ENCODE measurements around the gene SLC7A7. TPM values are rescaled to one million over a fixed set of nuclear protein-coding genes. Genes with fewer than 3 reads are reported as not detected.
A peak's percentile ranks its signal among the peaks of the same experiment; 100 is the strongest.

SLC7A7 gene
- total and polyA plus RNA-seq, 2 of the 13 experiments (the other 11 are each of a cell fraction or from before 2014, with no cell fraction given), result 0.13 to 0.63 TPM

DNA sequence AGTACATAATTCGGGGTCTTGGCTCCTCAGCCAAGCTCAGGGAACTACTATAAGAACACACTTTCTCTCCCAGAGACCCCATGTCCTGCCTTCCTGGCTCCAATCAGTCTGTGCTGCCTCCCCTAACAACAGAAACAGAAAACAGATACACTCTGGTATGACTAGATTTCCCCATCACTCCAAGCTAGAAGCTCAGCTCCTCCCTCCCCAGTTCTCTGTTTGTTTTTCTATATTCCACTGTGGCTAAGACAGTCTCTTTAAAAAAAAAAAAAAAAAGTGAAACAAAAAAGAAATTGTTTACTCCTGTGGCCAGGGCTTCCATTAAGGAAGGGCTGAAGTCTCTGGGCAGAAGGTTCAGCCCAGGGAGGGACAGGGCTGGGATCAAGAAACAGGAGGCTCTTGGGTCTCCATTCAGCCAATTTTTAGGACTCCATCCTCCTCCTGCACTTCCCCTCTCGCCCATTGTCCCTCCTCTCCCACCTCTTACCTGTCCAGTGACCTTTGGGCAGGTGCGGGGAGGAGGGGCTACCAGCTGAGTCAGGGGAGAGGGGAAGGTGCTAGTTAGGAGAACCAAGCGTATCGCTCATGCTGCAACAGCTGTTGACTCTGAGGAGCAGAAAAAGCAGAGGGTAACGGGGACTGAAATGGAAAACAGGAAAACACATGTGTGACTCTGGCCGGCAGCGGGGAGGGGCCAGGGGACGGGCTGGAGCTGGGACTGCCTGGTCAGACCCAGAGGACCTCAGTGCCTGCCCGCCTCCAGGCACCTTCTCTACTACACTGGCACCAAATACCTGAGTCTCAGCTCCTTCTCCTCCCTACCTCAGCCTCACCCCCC lies 4.1 kb upstream of the SLC7A7 start (continued):
- no peak for TF ChIP-seq REST (IDR thresholded peaks at IDR 0.05; ENCODE audit: borderline replicate concordance in 1 of 2, low read depth in 1 of 2, low read length in 2 of 2)
- TF ChIP-seq HOXA7 (CRISPR knock-in tag; IDR thresholded peaks at IDR 0.05), result no peak
- TF ChIP-seq TP53 (CRISPR knock-in tag; conservative IDR thresholded peaks at IDR 0.05), result no peak
- TF ChIP-seq, protein P1, sequence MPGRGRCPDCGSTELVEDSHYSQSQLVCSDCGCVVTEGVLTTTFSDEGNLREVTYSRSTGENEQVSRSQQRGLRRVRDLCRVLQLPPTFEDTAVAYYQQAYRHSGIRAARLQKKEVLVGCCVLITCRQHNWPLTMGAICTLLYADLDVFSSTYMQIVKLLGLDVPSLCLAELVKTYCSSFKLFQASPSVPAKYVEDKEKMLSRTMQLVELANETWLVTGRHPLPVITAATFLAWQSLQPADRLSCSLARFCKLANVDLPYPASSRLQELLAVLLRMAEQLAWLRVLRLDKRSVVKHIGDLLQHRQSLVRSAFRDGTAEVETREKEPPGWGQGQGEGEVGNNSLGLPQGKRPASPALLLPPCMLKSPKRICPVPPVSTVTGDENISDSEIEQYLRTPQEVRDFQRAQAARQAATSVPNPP (CRISPR knock-in tag; IDR thresholded peaks at IDR 0.05), result no peak
- no peak; the same call in 1 of the 2 replicates for TF ChIP-seq ZNF431 (CRISPR knock-in tag; IDR thresholded peaks at IDR 0.05; ENCODE audit: borderline replicate concordance, low read depth)
- no peak for TF ChIP-seq NONO (IDR thresholded peaks at IDR 0.05)
- no peak; the same call in 1 of the 2 replicates for TF ChIP-seq NONO (CRISPR knock-in tag; conservative IDR thresholded peaks at IDR 0.05)
- TF ChIP-seq HES4 (CRISPR knock-in tag; IDR thresholded peaks at IDR 0.05; ENCODE audit: borderline replicate concordance), result no peak
- no peak for TF ChIP-seq HIVEP1 (CRISPR knock-in tag; IDR thresholded peaks at IDR 0.05)
- TF ChIP-seq SNAPC5 (CRISPR knock-in tag; IDR thresholded peaks at IDR 0.05; ENCODE audit: borderline replicate concordance), result no peak
- TF ChIP-seq TFDP1 (CRISPR knock-in tag; IDR thresholded peaks at IDR 0.05; ENCODE audit: borderline replicate concordance), result no peak
- no peak for TF ChIP-seq SKIL (CRISPR knock-in tag; IDR thresholded peaks at IDR 0.05; ENCODE audit: borderline replicate concordance)
- TF ChIP-seq SIX4 (CRISPR knock-in tag; IDR thresholded peaks at IDR 0.05), result no peak
- no peak for TF ChIP-seq RFXAP (CRISPR knock-in tag; IDR thresholded peaks at IDR 0.05; ENCODE audit: borderline replicate concordance)
- TF ChIP-seq ZNF282 (IDR thresholded peaks at IDR 0.05; ENCODE audit: partially characterized antibody), result no peak
- TF ChIP-seq AGO2 (optimal IDR thresholded peaks at IDR 0.05; ENCODE audit: low read depth, low read length), result no peak
- TF ChIP-seq ONECUT2 (CRISPR knock-in tag; IDR thresholded peaks at IDR 0.05), result no peak
- TF ChIP-seq KLF13 (CRISPR knock-in tag; IDR thresholded peaks at IDR 0.05), result no peak; the same call in 1 of the 2 replicates
- TF ChIP-seq ZNF530 (CRISPR knock-in tag; IDR thresholded peaks at IDR 0.05; ENCODE audit: low read depth), result no peak
- 0 out of 2 replicates have a peak, but pooled peaks have one; percentile 8 for TF ChIP-seq HDAC2 (CRISPR knock-in tag; IDR thresholded peaks at IDR 0.05)
- TF ChIP-seq ZNF790 (CRISPR knock-in tag; IDR thresholded peaks at IDR 0.05; ENCODE audit: borderline replicate concordance), result no peak
- no peak for TF ChIP-seq HMG20B (CRISPR knock-in tag; conservative IDR thresholded peaks at IDR 0.05)

All from HepG2 (cell line).